ENCODE results near the gene HDAC4. TPM values are rescaled to one million over a fixed set of nuclear protein-coding genes. Genes with fewer than 3 reads are reported as not detected.

Gene HDAC4
- total RNA-seq, 1 donor from 2014 or later, result 39.0 TPM

- H3K4me3 Mint-ChIP-seq, result no peak overlapping the region
Measured at GRCh38 chr2:239275847-239276831, 124.7 kb downstream of the HDAC4 start.

GRCh38 chr2:239275044-239275685, 125.7 kb downstream of the HDAC4 start:
- Mint-ChIP-seq H3K27me3 (no peaks in the 10 kb centered on the region), H3K4me3 (peak overlapping the region; percentile 18), H3K9me3 (no peaks in the 10 kb centered on the region), H3K4me1 (ENCODE audit: unreplicated experiment) (peaks cover 55% of the 10 kb centered on the region), H3K36me3 (no peaks in the 10 kb centered on the region), H3K27ac (peak overlapping the region; percentile 54)
- TF ChIP-seq, protein P1, sequence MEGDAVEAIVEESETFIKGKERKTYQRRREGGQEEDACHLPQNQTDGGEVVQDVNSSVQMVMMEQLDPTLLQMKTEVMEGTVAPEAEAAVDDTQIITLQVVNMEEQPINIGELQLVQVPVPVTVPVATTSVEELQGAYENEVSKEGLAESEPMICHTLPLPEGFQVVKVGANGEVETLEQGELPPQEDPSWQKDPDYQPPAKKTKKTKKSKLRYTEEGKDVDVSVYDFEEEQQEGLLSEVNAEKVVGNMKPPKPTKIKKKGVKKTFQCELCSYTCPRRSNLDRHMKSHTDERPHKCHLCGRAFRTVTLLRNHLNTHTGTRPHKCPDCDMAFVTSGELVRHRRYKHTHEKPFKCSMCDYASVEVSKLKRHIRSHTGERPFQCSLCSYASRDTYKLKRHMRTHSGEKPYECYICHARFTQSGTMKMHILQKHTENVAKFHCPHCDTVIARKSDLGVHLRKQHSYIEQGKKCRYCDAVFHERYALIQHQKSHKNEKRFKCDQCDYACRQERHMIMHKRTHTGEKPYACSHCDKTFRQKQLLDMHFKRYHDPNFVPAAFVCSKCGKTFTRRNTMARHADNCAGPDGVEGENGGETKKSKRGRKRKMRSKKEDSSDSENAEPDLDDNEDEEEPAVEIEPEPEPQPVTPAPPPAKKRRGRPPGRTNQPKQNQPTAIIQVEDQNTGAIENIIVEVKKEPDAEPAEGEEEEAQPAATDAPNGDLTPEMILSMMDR (conservative IDR thresholded peaks at IDR 0.05), result no peak
- peak; percentile 66 for DNase-seq (ENCODE audit: extremely low spot score, unreplicated experiment)

More at GRCh38 chr2:239275847-239276831, 124.7 kb downstream of the HDAC4 start:
- H3K27me3 Mint-ChIP-seq, result no peaks in the 10 kb centered on the region
- H3K27ac Mint-ChIP-seq, result no peak overlapping the region
- DNase-seq (ENCODE audit: extremely low spot score, unreplicated experiment), result peak; percentile 67
- H3K9me3 Mint-ChIP-seq, result no peaks in the 10 kb centered on the region
- no peaks in the 10 kb centered on the region for H3K36me3 Mint-ChIP-seq
- TF ChIP-seq, protein P1 (conservative IDR thresholded peaks at IDR 0.05), result no peak
- peaks cover 50% of the 10 kb centered on the region for H3K4me1 Mint-ChIP-seq (ENCODE audit: unreplicated experiment)

DNA sequence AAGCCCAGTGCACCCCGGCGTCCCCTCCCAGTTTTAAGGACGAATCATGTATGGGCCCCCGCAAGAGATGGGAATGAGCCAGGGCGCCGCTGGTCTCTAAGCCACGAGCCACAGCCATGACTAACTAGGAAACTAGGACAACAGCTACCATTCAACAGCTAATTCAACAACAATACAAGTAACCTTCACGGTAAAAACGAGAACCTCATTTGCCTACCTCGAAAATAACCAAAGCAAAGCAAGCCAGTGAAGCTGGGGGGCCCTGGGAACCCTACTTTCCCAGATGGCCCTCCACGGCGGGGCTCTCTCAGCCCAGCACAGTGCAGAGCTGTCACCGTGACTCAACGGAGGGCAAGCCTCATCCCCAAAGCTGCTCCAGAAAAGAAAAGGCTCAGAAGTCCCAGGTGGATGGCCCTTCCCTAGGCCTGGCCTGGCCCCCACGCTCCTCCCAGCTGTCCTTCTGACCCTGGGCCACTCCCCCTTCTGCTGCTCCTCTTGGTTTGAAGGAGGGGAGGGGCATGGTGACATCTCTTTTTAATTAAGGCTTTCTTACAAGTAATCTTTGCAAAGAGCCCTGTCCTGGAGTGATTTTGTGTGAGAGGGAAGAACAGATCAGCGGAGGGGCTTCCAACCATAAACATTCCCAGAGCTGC, 126.3 kb downstream of the HDAC4 start:
- Mint-ChIP-seq H3K4me1 (ENCODE audit: unreplicated experiment) (peaks cover 60% of the 10 kb centered on the region), H3K27ac (peak overlapping the region; percentile 54), H3K36me3 (no peaks in the 10 kb centered on the region), H3K27me3 (no peaks in the 10 kb centered on the region), H3K4me3 (peak overlapping the region; percentile 34), H3K9me3 (no peaks in the 10 kb centered on the region)
- TF ChIP-seq, protein P1 (conservative IDR thresholded peaks at IDR 0.05), result no peak
- DNase-seq (ENCODE audit: extremely low spot score, unreplicated experiment), result peak; percentile 52

- Mint-ChIP-seq H3K27me3 (no peaks in the 10 kb centered on the region), H3K27ac (peak overlapping the region; percentile 12), H3K4me3 (no peak overlapping the region), H3K36me3 (no peaks in the 10 kb centered on the region), H3K4me1 (ENCODE audit: unreplicated experiment) (peaks cover 62% of the 10 kb centered on the region), H3K9me3 (no peaks in the 10 kb centered on the region)
- TF ChIP-seq, protein P1 (conservative IDR thresholded peaks at IDR 0.05), result no peak
- peak; percentile 60 for DNase-seq (ENCODE audit: extremely low spot score, unreplicated experiment)
Measured at GRCh38 chr2:239273280-239274234, 127.3 kb downstream of the HDAC4 start.

All from type B pancreatic cell (in vitro differentiated cells).